ENCODE data around the gene COL4A3.
A peak's percentile ranks its signal among the peaks of the same experiment; 100 is the strongest.

The COL4A3 gene

DNA sequence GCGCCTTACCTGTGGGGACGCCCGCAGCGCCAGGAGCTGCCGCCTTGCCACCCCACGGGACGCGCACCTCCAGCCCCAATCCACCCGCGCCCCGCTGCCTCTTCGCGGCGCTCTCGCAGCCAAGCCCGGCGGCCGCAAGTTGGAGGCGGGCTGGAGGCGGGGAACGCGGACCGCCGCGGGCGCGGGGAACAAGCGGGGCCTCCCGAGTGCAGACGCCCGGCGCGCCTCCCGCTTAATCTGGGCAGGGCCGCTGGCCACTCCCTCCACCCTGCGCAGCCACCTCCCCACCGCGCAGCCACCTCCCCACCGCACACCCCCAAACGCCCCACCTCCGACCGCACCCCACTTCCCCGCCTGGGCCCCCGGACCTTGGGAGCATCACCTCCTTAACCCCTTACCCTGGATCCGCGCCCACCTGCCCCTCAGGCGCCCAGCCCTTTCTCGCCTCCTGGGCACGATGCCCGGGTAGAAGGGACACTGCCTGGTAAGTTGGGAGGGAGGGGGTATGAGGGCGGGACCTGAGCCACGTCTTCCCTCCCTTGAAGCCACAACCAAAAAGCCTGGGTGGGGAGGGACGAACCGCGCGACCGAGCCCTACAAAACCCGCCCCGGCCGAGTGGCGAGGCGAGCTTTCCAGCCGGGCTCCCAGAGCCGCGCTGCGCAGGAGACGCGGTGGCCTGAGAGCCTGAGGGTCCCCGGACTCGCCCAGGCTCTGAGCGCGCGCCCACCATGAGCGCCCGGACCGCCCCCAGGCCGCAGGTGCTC, at the start of gene COL4A3, which contains the start of gene COL4A4:
COL4A3 (plus strand) TSS at position 627 of the 765 bp plus-strand sequence; CDS start at position 730, 103 bp downstream.
COL4A4 (minus strand) TSS at position 208 of the 765 bp plus-strand sequence. CDS start 16,722 bp downstream, outside the sequence.
- no peak for DNase-seq

DNA sequence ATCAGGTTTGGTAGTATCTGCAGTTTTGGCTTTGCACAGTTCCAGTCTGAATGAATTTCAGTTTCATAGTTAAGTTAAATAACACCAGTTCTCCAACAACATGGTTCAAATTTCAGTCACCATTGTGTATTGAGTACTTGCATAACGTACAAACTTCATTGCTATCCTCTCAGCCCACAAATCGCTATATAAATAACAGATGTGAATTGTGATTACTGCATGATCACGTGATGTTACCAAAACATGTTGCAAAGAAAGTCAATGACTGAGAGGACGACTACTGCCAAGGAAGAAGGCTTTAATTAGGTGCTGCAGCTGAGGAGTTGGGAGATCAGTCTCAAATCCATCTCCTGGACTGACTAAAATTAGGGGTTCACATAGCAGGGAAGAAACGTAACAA, 48.7 kb upstream of the COL4A3 start:
- no peak for DNase-seq

DNA sequence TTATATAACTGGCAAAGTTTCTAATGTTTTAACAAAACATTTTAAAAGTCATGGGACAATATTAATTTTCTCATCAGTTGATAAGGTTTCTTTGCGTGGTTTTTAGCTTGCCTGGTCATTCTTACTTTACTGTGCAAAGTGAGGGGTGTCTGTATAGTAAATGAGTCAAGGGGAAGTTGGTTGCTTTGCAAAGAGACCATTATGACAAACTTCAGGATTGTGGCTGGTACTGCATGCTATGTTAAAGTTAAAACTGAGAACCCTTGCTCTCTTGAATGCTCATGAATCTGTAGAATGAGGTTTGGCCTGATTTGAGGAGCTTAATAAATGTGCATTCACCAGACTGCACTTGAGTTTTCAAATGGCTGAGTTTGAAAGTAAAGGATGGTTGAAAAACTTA, 47.4 kb upstream of the COL4A3 start:
- no peak for DNase-seq

DNA sequence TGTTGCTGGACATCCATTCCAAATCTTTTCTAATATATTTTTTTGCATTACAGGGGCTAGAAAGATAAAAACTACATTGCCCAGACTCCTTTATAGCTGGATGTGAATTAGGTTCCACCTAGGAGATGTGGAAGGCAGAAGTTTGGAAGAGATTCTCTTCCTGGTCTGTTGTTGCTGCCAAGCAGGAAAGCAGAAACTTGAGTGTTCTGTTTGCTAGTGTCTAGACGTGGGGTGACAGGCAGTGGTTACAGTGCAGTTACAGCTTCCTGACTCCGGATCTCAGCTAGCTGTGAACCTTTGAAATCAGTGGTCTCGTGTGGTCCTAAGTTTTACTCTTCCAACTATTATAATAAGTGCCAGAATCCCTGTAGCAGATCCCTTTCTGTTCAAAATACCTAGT, 46.6 kb upstream of the COL4A3 start:
- DNase-seq = no peak

DNA sequence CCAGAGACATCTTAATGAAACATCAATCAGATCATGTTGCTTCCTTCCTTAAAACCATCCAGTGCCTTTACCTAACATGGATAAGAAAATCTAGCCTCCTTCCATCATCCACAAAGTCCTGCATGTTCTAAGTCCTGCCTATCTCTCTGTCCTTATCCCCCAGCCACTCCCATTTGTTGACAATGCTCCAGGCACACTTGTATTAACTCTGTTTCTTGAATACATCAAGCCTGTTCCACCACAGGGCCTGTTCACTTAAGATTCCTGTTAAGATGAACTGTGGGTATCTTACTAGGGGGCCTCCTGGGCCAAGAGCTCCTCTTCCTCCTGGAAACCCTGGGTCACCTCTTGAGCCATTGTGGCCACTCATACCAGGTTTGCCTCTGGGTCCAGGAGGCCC, 46.1 kb upstream of the COL4A3 start:
- no peak for DNase-seq

DNA sequence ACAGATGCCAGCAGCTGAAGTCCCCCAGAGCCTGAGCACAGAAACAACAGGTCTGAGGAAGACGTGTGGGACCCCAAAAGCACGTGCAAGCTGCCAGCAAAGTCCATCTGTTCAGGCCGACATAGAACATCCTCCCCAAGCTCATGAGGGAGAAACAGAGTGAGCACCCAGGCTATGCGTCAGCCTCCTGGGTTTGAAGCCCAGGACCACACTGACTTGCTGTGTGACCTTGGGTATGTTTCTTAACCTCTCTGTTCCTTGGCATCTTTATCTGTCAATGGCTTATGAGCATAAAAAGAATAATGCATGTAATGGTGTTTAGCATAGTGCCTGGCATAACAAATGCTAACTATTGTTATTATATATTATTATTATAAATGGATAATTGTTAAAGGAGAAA, 40.7 kb upstream of the COL4A3 start:
- DNase-seq = no peak

DNA sequence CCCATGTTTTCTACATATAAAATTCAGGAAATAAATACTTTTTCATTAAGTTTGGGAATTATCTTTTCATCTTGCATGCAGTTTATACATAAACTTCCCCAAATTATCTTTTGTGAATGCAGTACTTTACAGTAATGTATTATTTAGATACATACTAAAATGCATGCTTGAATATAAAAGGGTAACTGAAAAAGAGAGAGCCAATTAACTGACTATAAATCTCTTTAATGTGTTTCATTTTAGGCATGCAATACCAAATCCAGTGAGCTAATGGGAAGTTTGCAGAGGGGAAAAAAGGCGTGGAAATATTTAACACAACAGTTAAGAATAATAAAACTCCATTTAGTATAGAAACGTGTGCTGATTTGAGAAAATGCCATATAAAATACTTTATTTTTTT, 39.6 kb upstream of the COL4A3 start:
- DNase-seq = no peak

DNA sequence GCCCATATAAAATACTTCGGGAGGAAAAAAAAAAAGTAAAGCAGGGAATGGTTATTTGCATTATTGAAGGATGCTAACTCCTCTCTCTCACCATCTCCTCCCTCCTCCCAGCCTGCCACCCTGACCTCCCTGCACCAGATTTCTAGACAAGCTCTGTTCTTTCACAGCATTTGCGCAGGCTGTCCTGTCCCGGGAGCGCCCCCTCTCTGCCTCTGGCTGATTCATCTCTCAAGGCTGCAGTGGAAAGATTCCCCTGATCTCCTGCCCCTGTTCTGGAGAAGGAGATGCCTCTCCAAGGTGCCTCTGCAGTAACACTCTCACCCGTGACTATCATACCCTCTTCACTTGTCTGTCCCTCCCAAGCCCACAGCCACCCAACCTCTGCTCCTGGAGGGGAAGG, 38.9 kb upstream of the COL4A3 start:
- DNase-seq = no peak

DNA sequence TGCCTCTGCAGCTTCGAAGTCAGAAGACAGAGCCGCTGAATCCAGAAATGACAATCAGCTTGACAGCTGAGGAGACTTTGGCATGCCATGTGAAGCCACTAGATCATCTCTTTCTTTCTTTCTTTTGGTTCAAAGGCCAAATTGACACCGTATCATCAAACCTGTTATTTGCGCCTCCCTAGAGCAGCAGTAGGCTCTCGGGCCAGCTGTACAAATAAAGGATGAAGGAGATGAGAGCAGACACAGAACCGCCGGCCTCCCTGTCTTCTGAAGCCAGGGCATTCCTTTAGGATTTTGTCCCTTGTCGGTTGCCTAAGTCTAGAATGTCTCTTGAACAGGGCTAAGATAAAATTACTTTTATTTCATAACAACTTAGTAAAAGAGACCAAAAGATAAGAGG, 37.2 kb upstream of the COL4A3 start:
- peak; percentile 71 for DNase-seq

DNA sequence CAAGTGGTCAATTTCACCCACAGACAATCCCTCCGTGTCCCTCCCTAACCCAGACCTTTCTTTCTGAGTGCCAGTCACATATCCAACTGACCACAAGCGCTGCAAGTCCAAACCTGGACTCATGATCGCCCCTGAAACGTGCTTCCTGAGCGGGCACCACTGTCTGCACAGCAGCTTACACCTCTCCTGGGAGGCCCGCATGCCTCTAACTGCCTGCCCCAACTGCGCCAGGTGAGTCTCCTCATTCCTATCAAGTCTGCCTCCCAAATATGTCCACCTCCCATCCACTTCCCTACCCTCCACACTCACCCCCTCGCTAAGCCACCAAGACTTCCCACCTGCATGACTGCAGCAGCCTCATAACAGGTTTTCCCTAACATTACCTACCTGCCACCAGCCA, 33.8 kb upstream of the COL4A3 start:
- DNase-seq = no peak

DNA sequence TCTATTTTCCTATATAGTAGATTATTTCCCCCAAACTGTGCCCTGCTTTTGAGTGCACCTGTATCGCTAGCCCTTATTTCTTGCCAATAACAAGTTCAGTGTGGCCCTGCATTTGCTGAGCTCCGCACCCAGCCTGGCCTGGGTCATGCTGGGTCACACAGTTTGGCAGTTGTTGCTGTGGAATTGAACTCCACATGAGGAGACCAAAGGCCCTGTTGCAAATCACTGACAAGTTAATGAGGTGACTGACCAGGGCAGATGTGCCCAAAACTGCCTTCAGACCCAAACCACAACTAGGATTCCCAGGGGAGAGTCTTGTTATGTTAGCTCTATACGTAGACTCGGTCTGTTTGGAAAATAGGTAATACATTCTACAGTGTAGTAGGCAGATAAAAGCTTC, 31.4 kb upstream of the COL4A3 start:
- DNase-seq = no peak

DNA sequence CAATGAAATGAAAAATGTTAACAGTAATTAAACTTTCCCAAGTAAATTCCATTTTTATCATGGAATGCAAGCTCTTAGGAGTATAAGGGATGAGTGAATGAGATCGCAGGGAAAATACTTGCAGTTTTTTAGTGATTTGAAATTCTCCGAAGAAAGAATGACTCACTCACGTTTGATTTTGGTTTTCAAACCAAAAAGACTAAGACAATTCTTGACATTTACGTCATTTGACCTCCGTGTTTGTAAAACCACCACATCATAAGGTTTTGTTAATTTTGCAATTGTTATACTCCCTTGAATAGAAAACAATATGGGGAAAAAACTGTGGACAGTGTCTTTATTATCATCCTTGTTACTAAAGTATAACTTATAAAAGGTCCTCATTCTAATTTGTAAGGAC, 29.8 kb upstream of the COL4A3 start:
- no peak for DNase-seq

DNA sequence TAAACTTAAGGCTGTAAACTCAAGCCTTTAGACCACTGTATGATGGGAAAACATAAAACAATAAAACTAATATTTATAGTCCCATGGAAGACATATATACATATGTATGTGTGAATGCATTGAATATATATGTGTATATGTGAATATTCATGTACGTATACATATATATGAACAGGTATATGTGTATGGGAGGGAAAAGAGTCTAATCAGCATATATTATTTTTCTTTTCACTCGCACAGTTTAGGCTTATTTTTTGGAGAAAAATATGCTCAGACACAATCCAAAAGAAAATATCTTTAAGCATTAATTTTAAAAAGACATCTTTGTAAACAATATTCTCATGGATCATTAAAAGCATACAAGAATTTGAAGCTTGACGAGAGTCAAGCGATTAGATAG, 23.1 kb upstream of the COL4A3 start:
- DNase-seq = no peak

DNA sequence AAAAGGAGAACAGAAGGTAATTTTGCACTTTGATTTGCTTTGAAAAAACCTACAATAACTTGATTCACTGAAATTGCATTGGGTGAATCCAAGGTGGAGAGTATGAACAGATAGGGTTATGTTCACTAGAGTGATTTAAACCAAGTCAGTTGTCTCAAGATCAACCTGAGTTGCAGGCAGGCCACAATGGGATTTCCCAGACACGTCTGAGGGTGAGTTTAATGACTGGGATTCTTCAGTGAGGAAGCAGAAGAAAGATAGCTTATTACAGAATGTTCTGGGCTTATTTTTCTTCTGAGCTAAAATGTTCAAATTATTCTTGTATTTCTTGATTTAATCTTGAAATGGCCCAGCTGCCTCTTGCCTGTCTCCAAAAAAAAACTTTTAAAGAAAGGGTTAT, 20.5 kb upstream of the COL4A3 start:
- no peak for DNase-seq

DNA sequence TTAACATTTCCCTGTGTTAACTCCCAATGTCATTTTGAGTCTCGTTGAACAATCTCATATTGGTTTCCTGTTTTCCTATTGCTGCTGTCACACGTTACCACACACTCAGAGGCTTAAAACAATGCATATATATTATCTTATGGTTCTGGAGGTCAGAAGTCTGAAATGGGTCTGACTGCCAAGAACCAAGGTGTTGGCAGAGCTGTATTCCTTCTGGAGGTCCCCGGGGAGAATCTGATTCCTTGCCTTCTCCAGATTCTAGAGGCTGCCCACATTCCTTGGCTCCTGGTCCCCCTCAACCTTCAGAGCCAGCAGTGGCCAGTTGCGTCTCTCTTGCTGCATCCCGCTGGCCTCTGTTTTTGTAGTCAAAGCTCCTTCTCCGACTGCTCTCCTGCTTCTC, 18.0 kb upstream of the COL4A3 start:
- no peak for DNase-seq

DNA sequence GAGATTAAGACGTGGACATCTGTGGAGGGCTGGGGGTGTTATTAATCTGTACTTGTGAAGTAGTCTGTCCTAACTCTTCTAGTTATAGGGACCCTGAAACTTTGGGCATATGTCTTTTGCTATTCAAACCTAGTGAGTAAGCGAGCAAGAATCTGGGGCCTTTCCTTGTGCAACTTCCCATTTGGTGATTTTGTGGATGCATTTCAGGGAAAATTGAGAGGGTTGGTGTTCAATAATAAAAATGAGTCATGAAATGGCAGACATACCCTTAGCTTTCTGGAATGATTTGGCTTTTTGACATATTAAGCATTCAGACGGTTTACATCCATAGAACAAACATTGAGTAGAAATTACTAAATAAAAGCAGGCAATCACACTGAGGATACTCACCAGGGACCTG, 17.4 kb upstream of the COL4A3 start:
- DNase-seq = no peak

DNA sequence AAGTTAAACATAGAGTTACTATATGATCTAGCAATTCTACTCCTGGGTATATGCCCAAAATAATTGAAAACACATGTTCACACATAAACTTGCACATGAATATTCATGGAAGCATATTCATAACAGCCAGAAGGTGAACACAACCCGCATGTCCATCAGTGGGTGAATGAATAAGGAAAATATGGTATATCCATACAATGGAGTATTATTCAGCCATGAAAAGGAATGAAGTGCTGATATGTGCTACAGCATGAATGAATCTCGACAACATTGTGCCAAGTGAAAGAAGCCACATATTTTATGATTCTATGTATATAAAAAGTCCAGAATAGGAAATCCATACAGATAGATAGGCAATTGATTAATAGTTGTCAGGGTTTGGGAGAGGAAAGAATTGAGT, 16.3 kb upstream of the COL4A3 start:
- DNase-seq = no peak

DNA sequence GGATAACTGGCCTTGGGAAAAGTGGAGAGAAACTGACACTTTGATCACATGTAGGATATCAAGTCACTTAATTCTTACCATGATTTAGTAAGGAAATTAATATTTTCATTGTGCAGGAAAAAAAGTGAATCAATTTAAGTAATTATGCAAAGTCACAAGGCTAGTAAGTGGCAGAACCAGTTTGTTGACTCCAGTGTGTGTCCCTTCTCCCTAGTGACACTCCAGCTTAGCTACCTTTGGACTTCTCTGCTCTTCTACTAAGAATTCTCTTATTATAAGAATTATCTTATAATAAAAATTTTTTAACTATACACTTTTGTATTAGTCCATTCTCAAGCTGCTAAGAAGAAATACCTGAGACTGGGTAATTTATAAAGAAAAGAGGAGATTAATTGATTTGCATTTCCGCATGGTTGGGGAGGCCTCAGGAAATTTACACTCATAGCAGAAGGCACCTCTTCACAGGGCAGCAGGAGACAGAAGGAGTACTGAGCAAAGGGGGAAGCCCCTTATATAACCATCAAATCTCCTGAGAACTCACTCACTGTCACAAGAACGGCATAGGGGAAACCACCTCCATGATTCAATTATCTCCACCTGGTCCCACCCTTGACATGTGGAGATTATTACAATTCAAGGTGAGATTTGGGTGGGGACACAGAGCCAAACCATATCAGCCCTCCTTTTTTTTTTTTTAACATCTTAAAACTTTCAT, 14.0 kb upstream of the COL4A3 start:
- DNase-seq = no peak

DNA sequence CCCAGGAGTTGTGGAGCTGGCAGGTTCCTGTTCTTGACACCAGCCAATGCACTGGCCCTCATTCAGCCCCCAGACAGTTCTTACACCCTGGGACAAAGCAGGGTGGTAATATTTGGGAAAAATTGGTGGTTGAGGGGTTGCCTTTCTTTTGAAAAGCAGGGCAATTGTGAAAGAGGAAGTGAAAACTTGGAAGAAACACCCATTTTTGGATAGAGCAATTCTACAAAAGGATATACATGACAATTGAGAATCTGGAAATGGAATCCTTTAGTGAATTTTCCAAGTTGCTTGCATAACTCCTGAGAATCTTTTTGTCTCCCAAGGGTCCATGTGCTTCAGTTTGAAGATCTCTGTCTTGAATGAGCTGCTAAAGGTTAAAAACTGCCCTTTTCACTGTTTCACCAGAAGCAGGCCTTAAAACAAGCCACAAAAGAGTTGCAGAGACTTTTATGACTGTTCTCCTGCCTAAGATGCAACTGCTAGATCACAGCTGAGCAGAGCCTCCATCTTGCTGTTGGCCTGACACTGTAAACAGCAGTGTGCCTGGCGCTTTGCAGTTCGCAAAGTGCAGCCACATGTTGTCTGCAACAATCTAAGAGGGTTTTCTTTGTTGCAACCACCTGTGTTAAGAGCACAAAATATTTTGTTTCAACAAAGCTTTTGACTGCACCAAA, 12.2 kb upstream of the COL4A3 start:
- DNase-seq = no peak

DNA sequence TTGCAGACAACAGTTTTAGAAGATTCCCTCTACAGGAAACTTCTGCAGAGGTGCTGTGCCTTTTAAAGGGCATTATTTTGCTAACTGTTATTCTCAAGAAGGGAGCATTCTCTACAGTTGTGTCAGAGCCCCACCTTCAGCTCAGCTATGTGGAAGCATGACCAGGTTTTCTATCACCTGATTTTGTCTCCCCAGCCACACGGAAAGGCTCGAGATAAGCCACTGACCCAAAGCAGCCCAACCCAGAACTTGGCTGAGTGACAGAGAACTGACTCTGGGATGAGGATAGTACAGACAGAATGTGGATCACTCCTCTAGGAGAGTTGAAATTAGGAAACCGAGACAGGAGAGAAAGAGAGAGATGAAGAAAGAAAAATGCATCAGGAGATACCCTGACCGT, 11.1 kb upstream of the COL4A3 start:
- DNase-seq = no peak

DNA sequence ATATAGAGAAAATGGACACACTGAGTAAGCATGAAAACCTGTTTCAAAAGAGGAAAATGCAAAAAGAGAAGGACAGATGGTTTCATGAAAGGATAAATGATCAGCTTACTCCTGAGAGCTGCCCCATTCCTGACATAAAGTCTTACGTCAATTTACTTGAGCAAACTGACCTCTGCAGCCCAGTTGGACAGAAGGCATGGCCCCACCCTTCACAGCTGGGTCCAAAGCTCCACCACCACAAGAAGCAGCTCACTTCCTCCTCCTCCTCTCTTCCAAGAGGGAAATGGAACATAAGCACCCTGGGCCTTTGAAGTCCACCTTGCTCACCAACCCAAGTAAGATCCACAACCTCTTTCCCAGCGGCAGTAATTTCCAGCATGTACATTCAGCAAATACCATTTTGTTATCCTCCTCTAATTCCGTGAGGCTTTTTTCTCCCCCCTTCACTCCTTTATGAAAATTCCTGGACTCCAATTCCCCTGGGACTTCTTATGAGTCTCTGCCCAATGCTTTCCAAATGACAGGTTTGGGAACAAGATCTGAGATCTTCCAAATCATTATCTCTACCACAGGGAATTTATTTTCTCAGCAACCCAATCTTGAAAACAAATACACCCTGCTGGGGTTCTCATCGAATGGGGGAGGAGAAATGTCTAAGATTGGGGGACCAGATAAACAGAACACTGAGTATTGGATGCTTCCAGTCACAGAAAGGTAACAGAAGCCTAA, 10.5 kb upstream of the COL4A3 start:
- DNase-seq = no peak

DNA sequence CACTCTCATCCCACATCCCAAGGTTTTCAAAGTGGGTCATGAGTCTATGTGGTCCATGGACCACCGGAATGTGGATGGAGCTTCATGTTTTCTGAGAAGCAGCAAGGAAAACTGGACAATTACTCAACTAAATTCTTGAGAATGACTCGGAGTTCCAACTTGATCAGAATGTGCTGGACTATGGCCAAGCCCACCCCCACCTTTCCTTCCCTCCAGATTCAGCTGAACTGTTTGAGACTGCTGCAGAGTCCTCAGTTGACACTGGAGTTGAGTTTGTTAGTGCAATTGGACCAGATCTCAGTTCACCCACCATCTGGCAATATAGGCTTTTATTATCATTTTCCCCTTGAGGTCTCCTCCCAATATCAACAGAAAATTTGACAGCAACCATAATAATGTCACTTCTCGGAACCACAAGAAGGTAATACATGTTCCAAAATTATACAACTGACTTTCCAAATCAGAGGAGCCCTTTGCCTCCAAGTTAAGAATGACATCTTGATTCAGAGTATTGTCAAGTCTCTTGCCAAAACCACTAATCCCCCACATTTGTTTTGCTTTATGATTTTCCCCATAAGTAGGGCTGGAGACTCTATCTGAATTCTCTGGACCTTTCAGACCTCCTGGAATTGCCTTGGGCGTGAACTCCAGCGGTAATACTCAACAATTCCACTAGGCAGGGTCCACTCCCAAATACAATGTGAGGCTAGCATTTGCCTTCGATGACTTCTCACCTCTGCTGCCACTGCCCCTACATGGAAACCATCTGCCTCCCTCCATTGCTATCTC, 9.2 kb upstream of the COL4A3 start:
- DNase-seq = no peak

Measured in NCI-H2227 treated with DMSO at 0.1 percent for 48 hours (cell line).